Prostate gland (tissue), 2 donors: ENCODE measurements around the gene TGFBR3. TPM values are rescaled to one million over a fixed set of nuclear protein-coding genes. Genes with fewer than 3 reads are reported as not detected.

Experiments used
- DNase-seq: peaks from one replicate; pipeline ENCODE4 v3.0.0-alpha.2; 2019; ENCODE audit warnings: low spot score
- H3K27ac ChIP-seq, 2 donors: fragments of 200-600 bp; sonication (generic); 2 replicates each; pipeline ENCODE4 v1.5.1; 2017 to 2019
- H3K27me3 ChIP-seq: fragments of 200-600 bp; sonication (generic); replicated peaks from 2 replicates; pipeline ENCODE4 v1.5.1; 2019; ENCODE audit not compliant: insufficient read depth
- H3K36me3 ChIP-seq, 2 donors: fragments of 200-600 bp; sonication (generic); 1 replicate in 1 of 2; 2 replicates in 1 of 2; pipeline versions ENCODE4 v1.5.1 to v1.8.1; 2017 to 2019
- H3K4me1 ChIP-seq: fragments of 200-600 bp; sonication (generic); replicated peaks from 2 replicates; pipeline ENCODE4 v1.5.1; 2019
- H3K4me3 ChIP-seq, 2 donors: fragments of 200-600 bp; sonication (generic); 2 replicates each; pipeline ENCODE4 v1.5.1; 2017 to 2019
- H3K9me3 ChIP-seq: fragments of 200-600 bp; sonication (generic); 2 replicates; pipeline ENCODE4 v1.5.1; 2017
- POLR2A ChIP-seq: fragments of 450-650 bp; IDR thresholded peaks from one replicate; pipeline ENCODE4 v1.6.1; 2016; ENCODE audit warnings: antibody characterized with exemption, mild to moderate bottlenecking
- POLR2AphosphoS5 ChIP-seq: sonication (generic); formaldehyde crosslinking; IDR thresholded peaks from one replicate; pipeline ENCODE4 v1.6.1; 2017; ENCODE audit warnings: antibody characterized with exemption
- WGBS: methylation state at CpG from one replicate; pipeline ENCODE4 v1.1.5; 2018; 5-methylcytosine and 5-hydroxymethylcytosine counted together
- intact Hi-C: fragments of 100-400 bp; cut with DNase I; formaldehyde crosslinking; loops from one replicate; pipeline ENCODE4 v1.14.2; 2022
- total RNA-seq, 2 donors: library from RNA; depleted of rRNA; stranded (reverse); fragments of >200 nt; gene quantifications; one replicate each; pipeline ENCODE4 v1.1.0, GENCODE V29; 2016
- TF ChIP-seq, protein P1 (sequence below), 4 experiments: fragments of 200-600 bp in 2 of 4; fragments of 450-650 bp in 2 of 4; sonication (generic) in 2 of 4; IDR thresholded peaks; 1 replicate in 3 of 4; 2 replicates in 1 of 4; pipeline ENCODE4 v1.5.1; 2016 to 2019; ENCODE audit warnings: antibody characterized with exemption in 4 of 4, mild to moderate bottlenecking in 2 of 4, moderate library complexity in 2 of 4

Gene TGFBR3
- total RNA-seq, 2 donors from 2014 or later: 26.4 to 51.7 TPM

DNA sequence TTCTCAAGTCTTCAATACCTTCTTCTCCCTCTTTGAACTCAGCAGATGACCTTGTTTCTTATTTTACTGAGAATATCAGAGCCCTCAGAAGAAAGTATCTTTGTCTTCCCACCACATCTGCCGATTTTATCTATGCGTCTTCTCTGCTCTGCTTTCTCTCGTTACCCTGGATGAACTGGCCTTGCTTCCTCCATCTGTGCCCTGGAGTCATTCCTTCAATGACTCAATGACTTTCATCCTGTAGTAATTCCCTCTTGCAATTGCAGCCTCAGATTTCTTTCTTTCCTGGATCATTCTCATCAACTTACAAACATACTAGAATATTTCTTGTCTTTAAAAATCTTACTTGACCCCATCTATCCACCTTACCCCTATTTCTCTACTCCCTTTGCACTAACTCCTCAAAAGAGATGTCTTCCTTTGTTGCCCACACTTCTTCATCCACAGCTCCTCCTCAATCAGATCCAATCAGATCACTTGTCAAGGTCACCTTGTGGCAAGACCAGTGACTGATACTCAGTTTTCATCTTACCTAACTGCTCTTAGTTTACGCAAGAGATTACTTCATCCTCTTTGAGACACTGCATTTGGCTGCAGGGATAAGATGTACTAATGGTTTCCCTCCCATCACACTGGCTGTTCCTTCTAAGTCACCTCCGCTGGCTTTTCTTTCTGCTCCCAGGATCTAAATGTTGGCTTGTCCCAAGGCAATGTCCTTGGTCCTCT is 8.2 kb upstream of the TGFBR3 start:
- no peak overlapping the region for H3K27ac ChIP-seq
- no peaks in the 10 kb centered on the region for H3K4me1 ChIP-seq
- no peak overlapping the region for H3K4me3 ChIP-seq
- WGBS: 83% methylated on average over 5 of the region's 5 CpGs
- TF ChIP-seq, protein P1, sequence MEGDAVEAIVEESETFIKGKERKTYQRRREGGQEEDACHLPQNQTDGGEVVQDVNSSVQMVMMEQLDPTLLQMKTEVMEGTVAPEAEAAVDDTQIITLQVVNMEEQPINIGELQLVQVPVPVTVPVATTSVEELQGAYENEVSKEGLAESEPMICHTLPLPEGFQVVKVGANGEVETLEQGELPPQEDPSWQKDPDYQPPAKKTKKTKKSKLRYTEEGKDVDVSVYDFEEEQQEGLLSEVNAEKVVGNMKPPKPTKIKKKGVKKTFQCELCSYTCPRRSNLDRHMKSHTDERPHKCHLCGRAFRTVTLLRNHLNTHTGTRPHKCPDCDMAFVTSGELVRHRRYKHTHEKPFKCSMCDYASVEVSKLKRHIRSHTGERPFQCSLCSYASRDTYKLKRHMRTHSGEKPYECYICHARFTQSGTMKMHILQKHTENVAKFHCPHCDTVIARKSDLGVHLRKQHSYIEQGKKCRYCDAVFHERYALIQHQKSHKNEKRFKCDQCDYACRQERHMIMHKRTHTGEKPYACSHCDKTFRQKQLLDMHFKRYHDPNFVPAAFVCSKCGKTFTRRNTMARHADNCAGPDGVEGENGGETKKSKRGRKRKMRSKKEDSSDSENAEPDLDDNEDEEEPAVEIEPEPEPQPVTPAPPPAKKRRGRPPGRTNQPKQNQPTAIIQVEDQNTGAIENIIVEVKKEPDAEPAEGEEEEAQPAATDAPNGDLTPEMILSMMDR (IDR thresholded peaks at IDR 0.05): no peak
- no peak for TF ChIP-seq POLR2AphosphoS5
- no peak for TF ChIP-seq POLR2A
- no peaks in the 10 kb centered on the region for H3K9me3 ChIP-seq
- intact Hi-C loops: no loop called here
- no peaks in the 10 kb centered on the region for H3K27me3 ChIP-seq
- H3K36me3 ChIP-seq: no peaks in the 10 kb centered on the region
- DNase-seq: no peak

DNA sequence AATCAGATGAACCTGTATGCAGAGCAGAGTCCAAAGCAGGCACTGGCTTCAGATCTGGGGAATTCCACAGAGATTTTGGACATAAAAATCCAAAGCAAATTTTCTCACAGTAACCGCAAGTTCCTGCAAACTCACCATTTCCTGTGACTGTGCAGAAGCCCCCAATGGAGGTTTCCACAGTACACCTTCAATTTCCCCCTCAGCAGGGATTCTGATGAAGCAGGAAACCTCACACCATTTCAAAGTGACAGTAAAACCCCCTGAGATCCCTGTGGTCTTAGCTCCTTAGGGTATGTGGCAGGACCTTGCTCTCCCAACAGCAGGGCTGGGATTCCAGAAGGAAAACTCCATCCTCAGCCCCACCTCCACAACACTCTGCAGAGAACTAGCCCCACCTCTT is 6.0 kb upstream of the TGFBR3 start:
- intact Hi-C loops: no loop called here
- TF ChIP-seq POLR2AphosphoS5 (no peak), POLR2A (no peak)
- TF ChIP-seq, protein P1 (IDR thresholded peaks at IDR 0.05): no peak
- Histone ChIP-seq H3K36me3 (no peaks in the 10 kb centered on the region), H3K27ac (no peak overlapping the region), H3K9me3 (no peaks in the 10 kb centered on the region), H3K4me3 (no peak overlapping the region), H3K27me3 (no peaks in the 10 kb centered on the region), H3K4me1 (no peaks in the 10 kb centered on the region)
- 29% methylated on average over 1 of the region's 1 CpG for WGBS
- no peak for DNase-seq

DNA sequence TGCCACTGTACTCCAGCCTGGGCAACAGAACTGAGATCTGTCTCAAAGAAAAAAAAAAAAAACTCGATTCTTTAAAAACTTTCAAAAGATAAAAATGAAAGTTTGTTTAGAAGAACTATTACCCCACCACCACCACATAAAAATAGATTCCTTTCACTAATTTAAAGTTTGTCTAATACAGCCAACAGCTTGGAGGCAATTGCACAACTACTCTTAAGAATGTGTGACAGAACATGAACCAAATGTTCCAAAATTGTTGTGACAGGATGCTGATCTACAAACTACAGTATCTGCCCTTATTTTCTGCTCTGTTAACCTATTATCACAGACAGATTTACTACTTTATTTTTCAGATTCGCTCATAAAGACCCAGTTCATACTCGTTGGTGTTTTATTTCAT is 5.5 kb upstream of the TGFBR3 start:
- DNase-seq: no peak
- peak; percentile 35 for TF ChIP-seq POLR2AphosphoS5
- TF ChIP-seq, protein P1 (IDR thresholded peaks at IDR 0.05): no peak
- intact Hi-C loops: no loop called here
- WGBS: 12% methylated on average over 3 of the region's 3 CpGs
- H3K27me3 ChIP-seq: no peaks in the 10 kb centered on the region
- H3K4me1 ChIP-seq: no peaks in the 10 kb centered on the region
- H3K9me3 ChIP-seq: no peaks in the 10 kb centered on the region
- no peak overlapping the region for H3K27ac ChIP-seq
- H3K4me3 ChIP-seq: no peak overlapping the region
- no peaks in the 10 kb centered on the region for H3K36me3 ChIP-seq

DNA sequence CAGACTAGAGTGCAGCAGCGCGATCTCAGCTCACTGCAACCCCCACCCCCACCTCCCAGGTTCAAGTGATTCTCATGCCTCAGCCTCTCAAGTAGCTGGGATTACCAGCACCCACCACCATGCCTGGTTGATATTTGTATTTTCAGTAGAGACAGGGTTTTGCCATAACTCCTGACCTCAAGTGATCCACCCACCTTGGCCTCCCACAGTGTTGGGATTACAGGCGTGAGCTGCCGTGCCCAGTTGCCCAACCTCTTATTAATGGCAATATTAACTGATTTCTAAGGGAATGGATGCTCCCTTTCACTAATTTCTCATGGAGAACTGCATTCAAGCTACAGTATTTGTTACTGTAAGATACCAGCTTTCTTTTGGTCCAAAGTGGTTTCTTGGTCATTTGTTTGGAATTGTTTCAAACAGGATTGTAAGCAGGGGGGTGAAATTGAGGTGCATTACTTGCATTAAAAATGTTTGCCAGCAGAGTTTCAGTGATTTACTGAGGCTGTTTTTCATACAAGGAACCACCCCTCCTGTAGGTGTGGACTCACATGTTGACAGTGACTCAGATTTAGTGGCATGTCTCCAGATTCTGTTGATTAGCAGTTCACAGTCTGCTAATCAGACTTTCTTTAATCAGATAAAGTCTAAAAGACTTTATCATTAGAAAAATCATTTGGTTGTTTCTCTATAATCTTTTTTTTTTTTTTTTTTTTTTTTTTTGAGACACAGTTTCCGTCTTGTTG is 3.9 kb upstream of the TGFBR3 start:
- intact Hi-C loops: loop anchor here (5.0 kb wide), 2 partner anchors 58 to 163 kb away; no protein-coding TSS in a partner anchor
- 62% methylated on average over 5 of the region's 5 CpGs for WGBS
- Histone ChIP-seq H3K36me3 (no peaks in the 10 kb centered on the region), H3K4me3 (no peak overlapping the region), H3K4me1 (no peaks in the 10 kb centered on the region), H3K27me3 (no peaks in the 10 kb centered on the region), H3K9me3 (no peaks in the 10 kb centered on the region), H3K27ac (no peak overlapping the region)
- no peak for TF ChIP-seq POLR2A
- TF ChIP-seq, protein P1 (IDR thresholded peaks at IDR 0.05): peak in 1 of 4 experiments; percentile 14
- TF ChIP-seq POLR2AphosphoS5: peak; percentile 51
- peak; percentile 46 for DNase-seq
